Measurements from ENCODE around the gene KRT3. TPM values are rescaled to one million over a fixed set of nuclear protein-coding genes. Genes with fewer than 3 reads are reported as not detected.

Gene KRT3
- total and polyA plus RNA-seq, 9 of the 15 experiments (the other 6 are each of a cell fraction or from before 2014, with no cell fraction given): not detected

DNA sequence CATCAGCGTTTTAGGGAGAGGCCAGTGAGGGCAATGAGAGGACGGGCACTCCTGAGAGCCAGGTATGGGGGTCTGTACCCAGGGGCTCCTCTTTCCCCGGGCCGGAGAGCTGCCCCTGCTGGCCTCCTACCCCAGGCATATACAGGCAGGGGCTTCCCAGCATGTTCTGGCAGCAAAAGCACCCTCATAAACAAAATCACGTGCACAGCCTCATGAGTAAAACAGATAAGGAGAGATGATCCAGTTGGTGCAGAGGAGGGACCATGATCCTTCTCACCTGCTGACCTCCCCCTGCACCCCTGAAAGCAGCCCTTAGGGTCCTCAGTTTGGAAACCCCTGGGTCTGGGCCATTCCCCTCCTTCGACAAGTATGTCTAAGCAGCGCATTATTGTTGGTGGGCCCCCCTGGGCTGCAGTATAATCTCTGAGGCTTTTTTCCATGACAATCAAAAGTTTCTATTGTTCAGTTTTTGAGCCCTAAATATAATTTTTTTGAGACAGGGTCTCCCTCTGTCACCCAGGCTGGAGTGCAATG is 23.0 kb upstream of the KRT3 start:
- in situ Hi-C loops (cut with MboI) (no loop called here), intact Hi-C loops (cut with micrococcal nuclease) (no loop called here)
- TF ChIP-seq ZKSCAN8 (CRISPR knock-in tag; IDR thresholded peaks at IDR 0.05) (no peak), SAFB2 (IDR thresholded peaks at IDR 0.05; ENCODE audit: borderline replicate concordance, low read depth, low read length, severe bottlenecking) (no peak), BHLHE40 (IDR thresholded peaks at IDR 0.05; ENCODE audit: low read length) (peak; percentile 63; the same call in 1 of the 2 replicates), RBM22 (IDR thresholded peaks at IDR 0.05; ENCODE audit: low read depth, low read length, poor library complexity, severe bottlenecking) (no peak)
- Histone ChIP-seq H3K27me3 (ENCODE audit: control insufficient read depth in 2 of 2, insufficient read depth in 2 of 2, low read length in 2 of 2) (peaks cover 19 to 71% of the 10 kb centered on the region in 2 experiments), H3K27ac (ENCODE audit: extremely low read depth, low read depth, low read length) (no peak overlapping the region), H3K4me2 (ENCODE audit: insufficient read depth, low read length) (no peak overlapping the region), H3K9me1 (ENCODE audit: control insufficient read depth, insufficient read depth, low read length) (peaks cover 2% of the 10 kb centered on the region), H3K9me3 (replicated peaks; ENCODE audit: control insufficient read depth, insufficient read depth, low read depth, low read length) (no peaks in the 10 kb centered on the region), H4K20me1 (replicated peaks; ENCODE audit: control insufficient read depth, insufficient read depth, low read length) (no peaks in the 10 kb centered on the region; the same call in 1 of the 2 replicates), H2AFZ (ENCODE audit: low read depth, low read length) (no peak overlapping the region), H3K36me3 (ENCODE audit: control insufficient read depth, insufficient read depth, low read length) (no peaks in the 10 kb centered on the region), H3K4me1 (replicated peaks in 1 of 2; ENCODE audit: control insufficient read depth in 2 of 2, insufficient read depth in 2 of 2, low read length in 2 of 2) (no peaks in the 10 kb centered on the region; a peak in 2 of 5 replicates), H3K9ac (ENCODE audit: insufficient read depth in 1 of 2, low read depth in 2 of 2, low read length in 2 of 2) (peak overlapping the region in 1 of 2 experiments; percentile 55; a peak in 2 of 4 replicates), H3K4me3 (no peak overlapping the region), H3K79me2 (ENCODE audit: control insufficient read depth, insufficient read depth, low read length) (no peaks in the 10 kb centered on the region)
- POLR2A ChIA-PET: no interaction called here
- DNase-seq (ENCODE audit: extremely low read depth in 1 of 4, low spot score in 3 of 4) (no peak), FAIRE-seq (no peak), ATAC-seq (no peak)
- CTCF ChIA-PET (ENCODE audit: low intra/inter-chr PET ratio): interaction anchor here (0.6 kb wide), 1 partner anchor 18 kb away, joined by 3 read pairs; no protein-coding TSS in a partner anchor
- BruUV-seq (replicated peaks): no TSS peak
- WGBS (ENCODE audit: insufficient coverage, low coverage, missing lambda C conversion rate): 0% methylated on average over 5 of the region's 7 CpGs

DNA sequence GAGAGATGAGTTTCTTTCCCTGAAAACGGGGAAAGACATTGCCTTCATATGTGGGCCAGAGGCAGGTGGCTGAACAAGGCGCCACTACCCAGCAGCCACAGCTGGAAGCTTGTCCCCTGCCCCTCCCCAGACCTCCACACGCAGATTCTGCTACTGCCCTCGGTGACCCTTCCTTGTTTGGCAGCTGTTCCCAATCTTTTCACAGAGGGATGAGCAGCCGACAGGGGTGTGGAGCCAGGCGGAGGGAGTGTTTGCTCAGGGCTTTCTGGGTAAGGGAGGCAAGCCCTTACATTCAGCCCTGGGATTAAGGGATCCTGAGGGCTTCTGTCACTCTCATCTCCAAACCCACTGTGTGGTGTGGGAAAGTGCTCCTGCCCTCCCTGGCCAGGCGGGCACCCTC is 22.5 kb upstream of the KRT3 start:
- H3K79me2 ChIP-seq (ENCODE audit: control insufficient read depth, insufficient read depth, low read length): no peaks in the 10 kb centered on the region
- 2% methylated on average over 7 of the region's 7 CpGs for WGBS (ENCODE audit: insufficient coverage, low coverage, missing lambda C conversion rate)
- no peak for DNase-seq (ENCODE audit: extremely low read depth in 1 of 4, low spot score in 3 of 4)
- no peak overlapping the region for H3K27ac ChIP-seq (ENCODE audit: extremely low read depth, low read depth, low read length)
- H3K9me3 ChIP-seq (replicated peaks; ENCODE audit: control insufficient read depth, insufficient read depth, low read depth, low read length): no peaks in the 10 kb centered on the region
- ChIA-PET CTCF (ENCODE audit: low intra/inter-chr PET ratio) (no interaction called here), POLR2A (no interaction called here)
- no peaks in the 10 kb centered on the region for H3K36me3 ChIP-seq (ENCODE audit: control insufficient read depth, insufficient read depth, low read length)
- peaks cover 19 to 72% of the 10 kb centered on the region in 2 experiments for H3K27me3 ChIP-seq (ENCODE audit: control insufficient read depth in 2 of 2, insufficient read depth in 2 of 2, low read length in 2 of 2)
- H3K4me1 ChIP-seq (replicated peaks in 1 of 2; ENCODE audit: control insufficient read depth in 2 of 2, insufficient read depth in 2 of 2, low read length in 2 of 2): no peaks in the 10 kb centered on the region; a peak in 3 of 5 replicates
- peak overlapping the region in 1 of 2 experiments; percentile 55; a peak in 2 of 4 replicates for H3K9ac ChIP-seq (ENCODE audit: insufficient read depth in 1 of 2, low read depth in 2 of 2, low read length in 2 of 2)
- no peak overlapping the region for H3K4me3 ChIP-seq
- H4K20me1 ChIP-seq (replicated peaks; ENCODE audit: control insufficient read depth, insufficient read depth, low read length): no peaks in the 10 kb centered on the region; the same call in 1 of the 2 replicates
- no peak overlapping the region for H3K4me2 ChIP-seq (ENCODE audit: insufficient read depth, low read length)
- no peak for ATAC-seq
- no peak for FAIRE-seq
- H3K9me1 ChIP-seq (ENCODE audit: control insufficient read depth, insufficient read depth, low read length): peaks cover 2% of the 10 kb centered on the region
- no peak overlapping the region for H2AFZ ChIP-seq (ENCODE audit: low read depth, low read length)
- BruUV-seq (replicated peaks): no TSS peak
- in situ Hi-C loops (cut with MboI): no loop called here
- intact Hi-C loops (cut with micrococcal nuclease): no loop called here
- TF ChIP-seq HNRNPK (IDR thresholded peaks at IDR 0.05; ENCODE audit: low read depth, low read length, poor library complexity, severe bottlenecking) (no peak), CSDE1 (IDR thresholded peaks at IDR 0.05) (no peak), SIX5 (IDR thresholded peaks at IDR 0.05; ENCODE audit: borderline replicate concordance in 1 of 2, insufficient read depth in 1 of 2, low read depth in 1 of 2, low read length in 2 of 2) (no peak), SMAD3 (CRISPR knock-in tag; conservative IDR thresholded peaks at IDR 0.05) (no peak), E2F6 (IDR thresholded peaks at IDR 0.05; ENCODE audit: borderline replicate concordance in 1 of 2, extremely low read depth in 1 of 2, insufficient read depth in 1 of 2, insufficient read length in 1 of 2, low read depth in 1 of 2, low read length in 1 of 2, poor library complexity in 1 of 2, severe bottlenecking in 1 of 2) (no peak), RAD21 (CRISPR knock-in tag; conservative IDR thresholded peaks at IDR 0.05 in 1 of 2, IDR thresholded peaks at IDR 0.05 in 1 of 2) (no peak), POLR2H (tag; IDR thresholded peaks at IDR 0.05; ENCODE audit: low read depth) (no peak)
- TF ChIP-seq, protein P1, sequence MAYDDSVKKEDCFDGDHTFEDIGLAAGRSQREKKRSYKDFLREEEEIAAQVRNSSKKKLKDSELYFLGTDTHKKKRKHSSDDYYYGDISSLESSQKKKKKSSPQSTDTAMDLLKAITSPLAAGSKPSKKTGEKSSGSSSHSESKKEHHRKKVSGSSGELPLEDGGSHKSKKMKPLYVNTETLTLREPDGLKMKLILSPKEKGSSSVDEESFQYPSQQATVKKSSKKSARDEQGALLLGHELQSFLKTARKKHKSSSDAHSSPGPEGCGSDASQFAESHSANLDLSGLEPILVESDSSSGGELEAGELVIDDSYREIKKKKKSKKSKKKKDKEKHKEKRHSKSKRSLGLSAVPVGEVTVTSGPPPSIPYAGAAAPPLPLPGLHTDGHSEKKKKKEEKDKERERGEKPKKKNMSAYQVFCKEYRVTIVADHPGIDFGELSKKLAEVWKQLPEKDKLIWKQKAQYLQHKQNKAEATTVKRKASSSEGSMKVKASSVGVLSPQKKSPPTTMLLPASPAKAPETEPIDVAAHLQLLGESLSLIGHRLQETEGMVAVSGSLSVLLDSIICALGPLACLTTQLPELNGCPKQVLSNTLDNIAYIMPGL (CRISPR knock-in tag; IDR thresholded peaks at IDR 0.05): no peak
